Vein endothelial cell (primary cell): ENCODE data around the gene SH3GLB2. TPM values are rescaled to one million over a fixed set of nuclear protein-coding genes. Genes with fewer than 3 reads are reported as not detected.

ENCODE experiments used
- total RNA-seq: library from RNA; depleted of rRNA; stranded (reverse); fragments of >200 nt; gene quantifications from 2 replicates; pipeline ENCODE4 v1.2.3, GENCODE V29; 2012

The SH3GLB2 gene
- total RNA-seq = 44.0 and 47.4 TPM in 2 replicates

DNA sequence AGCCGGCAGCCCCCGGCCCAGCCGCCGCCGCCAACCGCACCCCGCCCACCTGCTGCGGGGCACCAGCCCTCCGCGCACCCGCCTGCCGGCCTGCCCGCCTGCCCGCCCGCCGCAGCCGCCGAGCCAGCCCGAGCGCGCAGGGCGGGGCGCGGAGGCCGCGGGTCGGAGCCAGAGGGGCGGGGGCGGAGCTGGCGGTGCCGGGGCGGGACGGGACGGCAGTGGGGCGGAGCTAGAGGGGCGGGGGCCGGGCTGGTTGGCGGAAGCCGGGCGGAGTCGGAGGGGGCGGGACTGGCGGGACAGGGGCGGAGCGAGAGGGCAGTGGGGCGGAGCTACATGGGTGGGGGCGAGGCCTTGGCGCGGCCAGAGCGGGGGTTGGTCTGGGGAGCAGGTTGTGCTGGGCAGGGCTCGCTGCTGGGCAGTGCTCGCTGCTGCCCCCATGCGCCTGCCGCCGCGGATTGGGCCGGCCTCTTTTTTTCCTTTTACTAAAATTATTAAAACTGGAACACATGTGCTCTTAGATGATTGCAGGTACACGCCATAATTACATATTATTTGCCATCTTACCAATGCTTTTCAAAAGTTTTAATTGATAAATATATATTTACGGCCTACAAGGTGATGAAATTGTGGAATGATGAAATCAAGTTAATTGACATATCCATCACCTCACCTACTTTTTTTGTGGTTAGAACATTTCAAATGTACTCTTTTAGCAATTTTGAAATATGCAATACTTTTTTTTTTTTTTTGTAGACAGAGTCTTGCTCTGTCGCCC, at the start of gene SH3GLB2:
SH3GLB2 (minus strand) TSS at position 140 of the 775 bp plus-strand sequence. CDS start 177 bp downstream, outside the sequence.

DNA sequence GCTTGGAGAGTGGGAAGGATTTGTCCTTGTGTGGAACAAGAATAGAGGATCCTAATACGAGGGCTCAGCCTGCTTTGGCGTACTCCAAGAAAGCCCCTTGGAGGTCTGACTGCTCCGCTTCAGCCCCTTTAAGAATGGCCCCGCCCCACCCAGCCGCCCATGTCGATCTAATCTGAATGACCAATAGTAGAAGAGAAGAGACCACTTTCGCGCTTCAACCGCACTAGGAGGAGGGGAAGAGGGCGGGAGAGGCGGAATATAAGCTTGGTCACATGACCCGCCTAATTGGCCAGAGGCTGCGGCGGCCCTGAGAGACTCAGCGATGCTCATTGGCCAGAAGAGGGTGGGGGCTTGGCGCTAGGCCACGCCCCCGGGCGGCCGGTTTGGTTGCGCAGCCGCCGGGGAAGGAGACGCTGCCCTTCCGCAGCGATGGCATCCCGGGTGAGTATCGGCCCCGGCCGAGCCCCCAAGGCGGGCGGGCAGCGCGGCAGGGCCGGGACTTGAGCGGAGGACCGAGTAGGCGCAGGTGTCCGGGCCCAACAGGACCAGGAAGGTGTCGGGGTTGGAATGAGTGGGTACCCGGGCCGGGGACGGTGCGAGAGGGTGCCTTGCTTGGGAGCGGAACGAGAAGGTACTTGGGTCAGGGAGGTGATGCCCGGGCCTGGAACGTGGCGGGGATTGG, 8.3 kb upstream of the SH3GLB2 start, which contains the start of gene MIGA2:
MIGA2 (plus strand) TSS at position 386 of the 682 bp plus-strand sequence. CDS start 3,969 bp downstream, outside the sequence.

Other genes with a start within 250 kb of the SH3GLB2 start
- gene TBC1D13, start 241.1 kb downstream of the SH3GLB2 start, total RNA-seq = 29.1 and 33.4 TPM in 2 replicates
- gene ENDOG, start 209.8 kb downstream of the SH3GLB2 start, total RNA-seq = 19.8 and 23.5 TPM in 2 replicates
- gene SPOUT1, start 198.5 kb downstream of the SH3GLB2 start, total RNA-seq = 21.6 and 22.0 TPM in 2 replicates
- gene KYAT1, start 146.4 kb downstream of the SH3GLB2 start, total RNA-seq = 5.7 and 9.5 TPM in 2 replicates
- 149 and 154 TPM in 2 replicates for gene LRRC8A, start 146.2 kb downstream of the SH3GLB2 start, total RNA-seq
- gene PHYHD1, start 107.3 kb downstream of the SH3GLB2 start, total RNA-seq = 0.19 and 1.3 TPM in 2 replicates
- gene DOLK, start 80.7 kb downstream of the SH3GLB2 start, total RNA-seq = 32.4 and 35.6 TPM in 2 replicates
- 54.9 and 64.4 TPM in 2 replicates for gene NUP188, start 80.6 kb downstream of the SH3GLB2 start, total RNA-seq
- 22.9 and 28.1 TPM in 2 replicates for gene MIGA2, start 8.3 kb upstream of the SH3GLB2 start, total RNA-seq
- 13.1 and 15.0 TPM in 2 replicates for gene DOLPP1, start 52.8 kb upstream of the SH3GLB2 start, total RNA-seq
- gene CRAT, start 82.5 kb upstream of the SH3GLB2 start, total RNA-seq = 37.4 and 58.5 TPM in 2 replicates
- 87.6 and 106 TPM in 2 replicates for gene PTPA, start 83.1 kb upstream of the SH3GLB2 start, total RNA-seq
- gene IER5L, start 149.9 kb upstream of the SH3GLB2 start, total RNA-seq = 9.9 and 16.0 TPM in 2 replicates